Activated naive CD4-positive, alpha-beta T cell treated with anti-CD3 and anti-CD28 coated beads, Interleukin-2, amount 50 U/mL, for 24 hours (primary cell): ENCODE results near the gene FIBCD1.

Experiments used
- H3K27ac Mint-ChIP-seq: one replicate; pipeline ENCODE4 v1.8.0; 2021; ENCODE audit warnings: mild to moderate bottlenecking, mixed read lengths
- H3K27me3 Mint-ChIP-seq: one replicate; pipeline ENCODE4 v1.8.0; 2021; ENCODE audit warnings: mixed read lengths
- H3K36me3 Mint-ChIP-seq: one replicate; pipeline ENCODE4 v1.8.0; 2021; ENCODE audit warnings: mixed read lengths
- H3K4me1 Mint-ChIP-seq: one replicate; pipeline ENCODE4 v1.8.0; 2021; ENCODE audit warnings: mixed read lengths
- H3K4me3 Mint-ChIP-seq: one replicate; pipeline ENCODE4 v1.8.0; 2021; ENCODE audit warnings: mild to moderate bottlenecking, mixed read lengths
- H3K9me3 Mint-ChIP-seq: one replicate; pipeline ENCODE4 v1.8.0; 2021; ENCODE audit warnings: mixed read lengths

The FIBCD1 gene

DNA sequence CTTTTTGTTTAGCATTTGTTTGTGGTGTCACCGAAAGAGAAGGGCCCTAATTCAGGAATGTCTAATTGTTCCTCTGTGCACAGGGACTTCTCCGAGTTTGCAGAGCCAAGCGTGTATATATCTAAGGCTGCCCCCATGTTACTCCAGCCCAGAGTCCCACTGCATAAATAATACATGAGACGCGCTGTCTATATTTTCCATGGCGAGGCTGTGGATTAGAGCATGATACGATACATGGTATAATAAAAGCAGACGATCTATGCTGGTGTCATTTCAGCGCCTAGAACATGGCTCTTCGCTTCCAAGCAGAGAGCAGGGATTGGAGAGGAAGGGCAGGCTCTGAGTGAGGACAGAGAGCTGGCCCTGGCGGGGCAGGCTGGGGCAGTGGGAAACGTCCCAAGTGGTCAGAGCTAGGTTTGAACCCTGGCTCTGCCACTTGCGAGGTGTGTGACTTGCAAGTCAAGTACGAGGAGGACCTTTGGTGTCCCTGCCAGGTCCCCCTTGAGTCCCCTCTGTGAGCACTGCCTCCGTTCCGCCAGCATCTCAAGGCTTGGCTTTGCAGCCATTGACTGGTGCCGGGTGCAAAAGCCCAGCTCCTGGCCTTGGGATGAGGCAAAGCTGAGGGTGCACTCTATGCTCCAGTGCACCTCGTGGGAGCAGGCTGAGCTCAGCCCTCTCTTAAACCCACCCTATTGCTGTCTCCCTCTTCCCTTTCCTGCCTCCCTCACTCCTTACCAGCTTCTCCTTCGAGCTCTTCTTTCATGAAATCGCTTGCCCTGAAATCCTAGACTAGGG, 40.7 kb upstream of the FIBCD1 start:
- Mint-ChIP-seq H3K4me3 (no peak overlapping the region), H3K27ac (no peak overlapping the region), H3K9me3 (no peaks in the 10 kb centered on the region), H3K36me3 (no peaks in the 10 kb centered on the region), H3K4me1 (no peaks in the 10 kb centered on the region), H3K27me3 (no peaks in the 10 kb centered on the region)

DNA sequence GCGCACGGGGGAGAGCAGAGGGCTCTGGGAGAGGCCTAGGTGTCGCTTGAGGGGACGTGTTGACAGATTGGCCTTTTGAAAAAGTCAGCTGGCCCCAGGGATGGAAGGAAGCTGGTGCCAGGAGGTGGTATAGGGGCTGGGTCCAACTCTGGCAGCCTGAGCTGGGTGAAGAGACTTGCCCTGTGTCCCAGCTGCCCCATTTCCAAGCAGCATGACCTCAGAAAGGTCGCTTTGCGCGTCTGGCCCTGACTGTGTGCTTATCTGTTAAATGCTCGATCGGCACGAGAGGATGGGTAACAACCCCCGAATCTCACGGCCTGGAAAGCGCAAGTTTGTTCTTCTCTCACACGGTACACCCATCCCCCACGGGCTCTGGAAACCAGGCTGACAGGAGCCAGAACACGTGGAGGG, 38.8 kb upstream of the FIBCD1 start:
- Mint-ChIP-seq H3K4me3 (no peak overlapping the region), H3K36me3 (no peaks in the 10 kb centered on the region), H3K4me1 (no peaks in the 10 kb centered on the region), H3K27me3 (peaks cover 1% of the 10 kb centered on the region), H3K27ac (no peak overlapping the region), H3K9me3 (no peaks in the 10 kb centered on the region)

DNA sequence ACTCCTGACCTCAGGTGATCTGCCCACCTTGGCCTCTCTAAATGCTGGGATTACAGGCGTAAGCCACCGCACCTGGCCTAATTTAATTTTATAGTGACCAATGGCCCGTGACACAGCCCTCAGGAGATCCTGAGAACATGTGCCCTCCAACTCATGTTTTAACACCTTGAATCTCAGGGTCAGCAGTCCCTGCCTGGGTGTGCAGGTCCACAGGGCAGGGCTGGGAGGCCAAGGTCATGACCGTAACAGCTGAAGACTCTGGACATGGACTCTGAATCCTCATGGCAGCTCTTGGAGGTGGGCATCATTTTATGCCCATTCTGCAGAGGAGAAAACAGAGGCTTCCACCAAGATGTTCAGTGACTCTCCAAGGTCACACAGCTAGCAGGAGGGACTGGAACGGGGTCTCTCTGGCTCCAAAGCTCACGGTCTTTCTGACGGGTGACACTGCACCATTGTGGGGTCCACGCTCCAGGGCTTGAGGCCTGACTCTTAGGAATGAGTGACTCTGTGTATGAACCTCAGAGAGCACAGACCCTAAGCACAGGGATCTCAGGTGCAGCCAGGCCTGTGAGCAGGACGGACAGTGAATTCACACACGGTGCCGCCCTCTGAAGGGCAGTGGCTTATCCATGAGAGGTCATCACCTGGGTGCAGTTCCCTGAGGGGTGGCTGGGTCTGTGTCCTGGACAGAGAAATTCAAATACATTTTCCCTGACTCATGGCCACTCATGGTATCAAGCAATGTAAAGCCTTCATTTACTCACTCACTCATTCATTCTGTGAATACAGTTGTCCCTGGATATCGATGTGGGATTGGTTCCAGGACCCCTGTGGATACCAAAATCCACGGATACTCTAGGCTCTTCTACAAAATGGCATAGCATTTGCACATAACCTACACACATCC, 37.1 kb upstream of the FIBCD1 start:
- no peaks in the 10 kb centered on the region for H3K9me3 Mint-ChIP-seq
- no peak overlapping the region for H3K27ac Mint-ChIP-seq
- H3K4me3 Mint-ChIP-seq: no peak overlapping the region
- H3K36me3 Mint-ChIP-seq: no peaks in the 10 kb centered on the region
- peaks cover 8% of the 10 kb centered on the region for H3K27me3 Mint-ChIP-seq
- no peaks in the 10 kb centered on the region for H3K4me1 Mint-ChIP-seq

DNA sequence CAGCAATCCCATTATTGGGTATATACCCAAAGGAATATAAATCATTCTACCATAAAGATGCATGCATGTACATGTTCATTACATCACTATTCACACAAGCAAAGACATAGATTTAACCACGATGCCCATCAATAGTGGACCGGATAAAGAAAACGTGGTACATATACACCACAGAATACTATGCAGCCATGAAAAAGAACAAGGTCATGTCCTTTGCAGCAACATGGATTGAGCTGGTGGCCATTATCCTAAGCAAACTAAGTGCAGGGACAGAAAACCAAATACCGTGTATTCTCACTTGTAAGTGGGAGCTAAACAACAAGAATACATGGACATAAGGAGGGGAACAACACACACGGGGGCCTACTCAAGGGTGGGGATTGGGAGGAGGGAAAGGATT, 36.1 kb upstream of the FIBCD1 start:
- H3K4me3 Mint-ChIP-seq: no peak overlapping the region
- H3K36me3 Mint-ChIP-seq: no peaks in the 10 kb centered on the region
- no peak overlapping the region for H3K27ac Mint-ChIP-seq
- H3K9me3 Mint-ChIP-seq: no peaks in the 10 kb centered on the region
- H3K27me3 Mint-ChIP-seq: peaks cover 8% of the 10 kb centered on the region
- H3K4me1 Mint-ChIP-seq: no peaks in the 10 kb centered on the region

DNA sequence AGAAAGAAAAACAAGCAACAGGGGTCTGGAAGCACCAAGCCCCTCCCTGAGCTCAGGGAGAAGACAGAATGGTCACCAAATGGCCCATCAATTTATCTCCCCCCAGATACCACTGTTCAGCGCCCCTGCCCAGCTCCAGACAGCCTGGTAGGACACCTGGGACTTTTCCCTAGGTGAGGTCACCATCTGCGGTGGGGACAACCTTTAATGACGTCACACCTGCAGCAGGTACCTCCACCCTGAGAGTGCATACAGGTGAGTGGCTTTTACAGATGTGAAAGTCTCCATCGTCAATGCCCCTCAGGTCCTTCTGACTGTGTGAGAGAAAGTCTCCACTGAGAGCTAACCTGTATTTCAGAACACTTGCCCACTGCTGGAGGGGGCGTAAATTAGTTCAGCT, 35.6 kb upstream of the FIBCD1 start:
- peaks cover 8% of the 10 kb centered on the region for H3K27me3 Mint-ChIP-seq
- no peaks in the 10 kb centered on the region for H3K4me1 Mint-ChIP-seq

DNA sequence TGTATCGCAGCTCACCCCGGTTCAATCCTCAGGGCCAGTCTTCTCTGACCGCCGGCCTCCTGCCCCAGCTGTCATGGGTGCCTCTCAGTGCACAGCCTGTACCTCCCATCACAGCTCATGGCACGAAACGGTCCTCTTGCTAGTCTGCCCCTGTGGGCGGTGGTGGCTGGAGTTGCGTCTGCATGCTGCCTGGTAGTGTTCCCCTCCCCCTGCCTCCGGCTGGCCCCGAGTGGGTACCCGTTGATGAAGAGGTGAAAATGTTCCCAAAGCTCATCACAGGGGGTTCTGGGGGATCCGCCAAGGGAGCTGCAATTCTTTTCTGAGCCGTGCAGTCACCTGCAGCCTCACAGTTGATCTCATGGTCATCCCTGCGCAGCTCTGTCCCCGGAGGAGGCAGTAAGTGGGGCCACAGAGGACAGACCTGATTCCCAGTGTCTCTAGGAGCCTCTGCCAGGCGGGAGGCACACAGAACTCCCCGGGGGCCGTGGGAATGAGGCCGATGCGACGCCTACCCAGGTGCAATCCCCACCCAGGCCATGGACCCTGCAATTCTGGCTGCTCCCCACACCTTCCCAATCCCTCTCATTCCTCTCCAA, 34.7 kb upstream of the FIBCD1 start:
- Mint-ChIP-seq H3K9me3 (no peaks in the 10 kb centered on the region), H3K27ac (no peak overlapping the region), H3K4me3 (no peak overlapping the region), H3K4me1 (no peaks in the 10 kb centered on the region), H3K27me3 (peaks cover 8% of the 10 kb centered on the region), H3K36me3 (no peaks in the 10 kb centered on the region)

More for the DNA sequence above, 35.6 kb upstream of the FIBCD1 start:
- Mint-ChIP-seq H3K9me3 (no peaks in the 10 kb centered on the region), H3K36me3 (no peaks in the 10 kb centered on the region), H3K4me3 (no peak overlapping the region), H3K27ac (no peak overlapping the region)

DNA sequence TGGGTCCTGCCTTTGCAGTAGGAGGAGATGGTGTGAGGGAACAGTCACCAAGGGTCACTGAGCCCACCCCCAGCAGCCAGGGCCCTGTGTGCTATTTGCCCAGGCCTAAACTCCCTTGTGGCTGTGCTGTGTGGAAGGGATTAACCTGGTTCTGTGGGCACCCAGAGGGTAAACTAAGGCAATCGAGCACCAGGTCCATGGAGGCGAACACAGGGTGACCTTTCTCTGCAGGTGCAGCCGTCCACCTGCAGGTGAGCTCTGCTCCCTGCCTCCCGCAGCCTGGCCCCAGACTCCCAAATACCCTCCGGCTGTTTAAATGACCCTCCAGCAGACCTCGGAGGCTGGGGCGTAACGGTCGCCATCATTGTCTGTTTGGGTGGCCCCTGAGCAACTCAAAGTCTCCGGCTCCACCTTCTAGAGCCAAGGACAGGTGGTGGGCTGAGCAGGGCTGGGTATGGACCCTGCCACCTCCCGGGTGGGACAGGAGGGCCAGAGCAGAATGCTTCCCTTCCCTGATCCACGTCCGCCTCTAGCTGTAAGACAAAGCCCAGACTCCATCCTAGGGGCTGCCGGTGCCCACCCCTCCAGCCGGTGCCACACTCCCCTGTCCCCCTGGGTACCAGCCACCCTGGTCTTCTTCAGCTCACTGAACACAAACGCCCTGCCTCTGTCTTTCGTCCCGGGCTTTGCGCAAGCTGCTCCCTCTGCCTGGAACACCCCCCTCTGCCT, 34.1 kb upstream of the FIBCD1 start:
- Mint-ChIP-seq H3K36me3 (no peaks in the 10 kb centered on the region), H3K27me3 (peaks cover 8% of the 10 kb centered on the region), H3K4me1 (no peaks in the 10 kb centered on the region), H3K27ac (no peak overlapping the region), H3K9me3 (no peaks in the 10 kb centered on the region), H3K4me3 (no peak overlapping the region)

DNA sequence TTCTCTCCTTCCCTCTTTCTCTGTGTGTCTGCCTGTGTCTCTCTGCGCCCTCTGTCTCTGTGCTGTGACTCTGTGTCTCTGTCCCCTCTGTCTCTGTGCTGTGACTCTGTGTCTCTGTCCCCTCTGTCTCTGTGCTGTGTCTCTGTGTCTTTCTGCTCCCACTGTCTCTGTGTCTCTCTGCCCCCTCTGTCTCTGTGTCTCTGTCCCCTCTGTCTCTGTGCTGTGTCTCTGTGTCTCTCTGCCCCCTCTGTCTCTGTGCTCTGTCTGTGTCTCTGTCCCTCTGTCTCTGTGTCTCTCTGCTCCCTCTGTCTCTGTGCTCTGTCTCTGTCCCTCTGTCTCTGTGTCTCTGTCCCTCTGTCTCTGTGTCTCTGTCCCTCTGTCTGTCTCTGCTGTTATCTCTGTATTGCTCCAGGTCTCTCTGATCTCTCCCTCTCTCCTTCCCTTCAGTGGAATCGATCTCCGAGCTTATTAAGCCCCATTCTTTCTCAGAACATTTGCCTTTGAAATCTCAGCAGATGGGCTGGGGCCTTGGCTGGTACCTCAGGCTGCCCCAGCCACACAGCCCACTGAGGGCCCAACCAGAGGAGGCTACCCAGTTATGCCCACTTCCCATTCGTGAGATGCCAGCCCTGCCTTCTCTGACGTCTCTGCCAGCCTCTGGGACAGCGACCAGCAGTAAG, 33.4 kb upstream of the FIBCD1 start:
- Mint-ChIP-seq H3K4me3 (no peak overlapping the region), H3K27me3 (peaks cover 8% of the 10 kb centered on the region), H3K9me3 (no peaks in the 10 kb centered on the region), H3K27ac (no peak overlapping the region), H3K36me3 (no peaks in the 10 kb centered on the region), H3K4me1 (no peaks in the 10 kb centered on the region)

DNA sequence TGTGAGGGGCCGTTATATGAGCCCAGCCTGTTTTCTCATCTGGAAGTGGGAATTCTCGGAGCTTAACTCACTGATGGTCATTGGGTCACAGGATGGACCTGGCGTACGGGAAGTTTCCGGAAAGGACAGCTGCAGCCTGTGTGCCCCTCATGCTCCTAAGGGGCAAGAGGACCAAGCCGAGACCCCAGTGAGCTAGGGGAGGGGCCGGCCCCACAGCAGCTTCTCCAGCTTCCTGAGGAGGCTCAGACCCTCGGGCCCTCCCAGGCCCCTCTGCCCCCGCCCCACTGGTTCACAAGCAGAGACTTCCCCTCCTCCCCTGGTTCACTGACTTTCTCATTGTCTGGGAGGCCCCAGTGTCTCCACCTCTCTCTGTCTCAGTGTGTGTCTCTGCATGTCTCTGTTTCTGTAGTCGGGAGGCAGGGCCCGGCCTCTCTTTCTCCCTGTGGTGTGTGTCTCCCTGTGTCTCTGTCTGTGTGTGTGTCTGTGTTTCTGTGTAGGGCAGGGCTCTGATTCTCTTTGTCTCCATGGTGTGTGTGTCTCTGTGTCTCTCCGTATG, 32.3 kb upstream of the FIBCD1 start:
- Mint-ChIP-seq H3K27me3 (peaks cover 8% of the 10 kb centered on the region), H3K27ac (no peak overlapping the region), H3K4me1 (no peaks in the 10 kb centered on the region), H3K9me3 (no peaks in the 10 kb centered on the region), H3K36me3 (no peaks in the 10 kb centered on the region), H3K4me3 (no peak overlapping the region)

DNA sequence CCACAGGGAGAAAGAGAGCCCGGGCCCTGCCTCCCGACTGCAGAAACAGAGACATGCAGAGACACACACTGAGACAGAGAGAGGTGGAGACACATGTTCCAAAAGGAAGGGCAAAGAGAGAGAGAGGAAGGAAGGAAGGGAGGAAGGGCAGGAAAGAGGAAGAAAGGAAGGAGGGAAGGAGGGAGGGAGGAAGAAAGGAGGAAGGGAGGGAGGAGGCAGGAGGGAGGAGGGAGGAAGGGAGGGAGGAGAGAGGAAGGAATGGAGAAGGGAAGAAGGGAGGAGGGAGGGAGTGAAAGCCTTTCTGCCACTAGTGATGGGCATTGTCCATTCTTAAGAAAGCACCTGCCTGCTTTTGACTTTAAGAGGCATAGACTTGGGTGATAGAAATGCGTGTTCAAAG, 31.8 kb upstream of the FIBCD1 start:
- Mint-ChIP-seq H3K36me3 (no peaks in the 10 kb centered on the region), H3K4me1 (no peaks in the 10 kb centered on the region), H3K27ac (no peak overlapping the region), H3K27me3 (peaks cover 8% of the 10 kb centered on the region), H3K9me3 (no peaks in the 10 kb centered on the region), H3K4me3 (no peak overlapping the region)

DNA sequence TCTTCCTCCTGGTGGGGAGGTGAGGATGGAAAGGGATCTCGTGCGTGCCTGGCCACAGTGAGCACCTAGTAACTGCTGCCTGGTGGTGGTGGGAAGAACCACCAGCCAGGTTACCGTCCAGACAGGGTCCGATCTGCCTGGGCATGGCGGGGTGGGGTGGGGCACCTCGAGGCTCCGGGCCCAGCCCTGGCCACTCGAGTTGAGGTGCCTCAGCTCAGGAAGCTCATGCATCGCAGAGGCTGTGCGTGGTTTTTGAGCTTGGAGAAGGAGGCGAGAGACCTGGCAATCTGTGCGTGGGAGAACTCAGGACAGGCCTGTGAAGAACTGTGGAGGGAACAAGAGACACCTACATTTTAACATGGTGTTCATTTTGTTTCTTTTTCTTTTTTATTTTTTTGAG, 31.0 kb upstream of the FIBCD1 start:
- H3K4me1 Mint-ChIP-seq: no peaks in the 10 kb centered on the region
- H3K27ac Mint-ChIP-seq: no peak overlapping the region
- no peak overlapping the region for H3K4me3 Mint-ChIP-seq
- H3K9me3 Mint-ChIP-seq: no peaks in the 10 kb centered on the region
- peaks cover 8% of the 10 kb centered on the region for H3K27me3 Mint-ChIP-seq
- H3K36me3 Mint-ChIP-seq: no peaks in the 10 kb centered on the region

DNA sequence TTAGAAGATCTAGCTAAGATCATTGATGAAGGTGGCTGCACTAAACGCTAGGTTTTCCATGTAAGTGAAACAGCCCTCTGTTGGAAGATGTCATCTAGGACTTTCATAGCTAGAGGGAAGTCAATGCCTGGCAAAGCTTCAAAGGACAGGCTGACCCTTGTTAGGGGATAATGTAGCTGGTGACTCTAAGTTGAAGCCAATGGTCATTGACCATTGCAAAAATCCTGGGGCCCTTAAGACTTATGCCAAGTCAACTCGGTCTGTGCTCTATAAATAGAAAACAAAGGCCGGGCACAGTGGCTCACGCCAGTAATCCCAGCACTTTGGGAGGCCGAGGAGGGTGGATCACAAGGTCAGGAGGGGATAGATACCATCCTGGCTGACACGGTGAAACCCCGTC, 26.6 kb upstream of the FIBCD1 start:
- no peaks in the 10 kb centered on the region for H3K9me3 Mint-ChIP-seq
- H3K4me1 Mint-ChIP-seq: no peaks in the 10 kb centered on the region
- H3K4me3 Mint-ChIP-seq: no peak overlapping the region

DNA sequence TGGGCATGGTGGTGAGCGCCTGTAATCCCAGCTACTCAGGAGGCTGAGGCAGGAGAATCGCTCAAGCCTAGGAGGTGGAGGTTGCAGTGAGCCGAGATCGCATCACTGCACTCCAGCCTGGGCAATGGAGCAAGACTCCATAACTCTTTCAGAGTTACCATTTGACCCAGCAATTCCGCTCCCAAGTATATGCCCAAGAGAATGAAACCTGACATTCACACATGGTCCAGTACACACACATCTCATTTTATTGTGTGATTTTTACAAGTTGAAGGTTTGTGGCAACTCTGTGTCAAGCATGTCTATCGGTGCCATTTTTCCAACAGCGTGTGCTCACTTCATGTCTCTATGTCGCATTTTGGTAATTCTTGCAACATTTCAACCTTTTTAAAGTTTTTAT, 24.9 kb upstream of the FIBCD1 start:
- H3K4me3 Mint-ChIP-seq: no peak overlapping the region
- no peak overlapping the region for H3K27ac Mint-ChIP-seq
- H3K27me3 Mint-ChIP-seq: peaks cover 1% of the 10 kb centered on the region
- H3K9me3 Mint-ChIP-seq: no peaks in the 10 kb centered on the region
- no peaks in the 10 kb centered on the region for H3K36me3 Mint-ChIP-seq
- H3K4me1 Mint-ChIP-seq: no peaks in the 10 kb centered on the region

More for the DNA sequence above, 26.6 kb upstream of the FIBCD1 start:
- H3K27me3 Mint-ChIP-seq: peaks cover 1% of the 10 kb centered on the region
- no peak overlapping the region for H3K27ac Mint-ChIP-seq
- no peaks in the 10 kb centered on the region for H3K36me3 Mint-ChIP-seq

DNA sequence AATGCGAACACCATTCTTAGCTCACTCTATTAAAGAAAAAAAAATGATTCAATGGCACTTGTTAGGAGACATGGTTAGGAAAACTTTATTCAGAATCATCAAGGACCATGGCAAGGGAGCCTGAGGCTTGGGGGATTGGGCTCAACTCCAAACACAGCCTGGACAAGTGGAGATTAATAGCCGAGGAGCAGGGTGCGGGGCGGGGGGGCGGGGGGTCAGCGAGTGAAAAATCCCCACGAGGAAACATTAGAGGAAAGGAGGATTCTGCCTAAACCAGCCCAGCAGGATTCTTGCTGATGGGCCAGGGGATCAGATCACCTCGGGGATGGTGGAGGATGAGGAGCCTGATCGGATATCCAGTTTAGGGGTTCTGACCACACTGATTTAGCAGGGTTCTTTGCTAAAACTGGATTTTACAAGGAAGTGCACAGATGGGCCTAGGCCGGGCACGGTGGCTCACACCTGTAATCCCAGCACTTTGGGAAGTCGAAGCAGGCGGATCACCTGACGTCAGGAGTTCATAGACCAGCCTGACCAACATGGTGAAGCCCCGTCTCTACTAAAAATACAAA, 24.4 kb upstream of the FIBCD1 start:
- no peaks in the 10 kb centered on the region for H3K9me3 Mint-ChIP-seq
- H3K4me1 Mint-ChIP-seq: no peaks in the 10 kb centered on the region
- H3K4me3 Mint-ChIP-seq: no peak overlapping the region
- peaks cover 1% of the 10 kb centered on the region for H3K27me3 Mint-ChIP-seq
- no peak overlapping the region for H3K27ac Mint-ChIP-seq
- H3K36me3 Mint-ChIP-seq: no peaks in the 10 kb centered on the region
